Ishikawa (cell line): ENCODE measurements around the gene EXOC3L4.

Source experiments
- CREB1 ChIP-seq: IDR thresholded peaks from 2 replicates; pipeline ENCODE4 v1.6.1; 2012; ENCODE audit warnings: low read depth
- EGR1 ChIP-seq: IDR thresholded peaks from 2 replicates; pipeline ENCODE4 v1.6.1; 2012
- EP300 ChIP-seq: IDR thresholded peaks from 2 replicates; pipeline ENCODE4 v1.6.1; 2012; ENCODE audit warnings: borderline replicate concordance
- RAD21 ChIP-seq: IDR thresholded peaks from 2 replicates; pipeline ENCODE4 v1.6.1; 2012; ENCODE audit warnings: low read depth
- TAF1 ChIP-seq: IDR thresholded peaks from 2 replicates; pipeline ENCODE4 v1.6.1; 2012; ENCODE audit warnings: low read depth, mild to moderate bottlenecking
- TCF12 ChIP-seq: IDR thresholded peaks from 2 replicates; pipeline ENCODE4 v1.6.1; 2012; ENCODE audit warnings: low read depth
- TEAD4 ChIP-seq: IDR thresholded peaks from 2 replicates; pipeline ENCODE4 v1.6.1; 2012
- YY1 ChIP-seq: IDR thresholded peaks from 2 replicates; pipeline ENCODE4 v1.6.1; 2012; ENCODE audit warnings: low read depth
- TF ChIP-seq, protein P1 (sequence below): IDR thresholded peaks from 2 replicates; pipeline ENCODE4 v1.6.1; 2012
- TF ChIP-seq, protein P2 (sequence below): IDR thresholded peaks from 2 replicates; pipeline ENCODE4 v1.6.1; 2012

DNA sequence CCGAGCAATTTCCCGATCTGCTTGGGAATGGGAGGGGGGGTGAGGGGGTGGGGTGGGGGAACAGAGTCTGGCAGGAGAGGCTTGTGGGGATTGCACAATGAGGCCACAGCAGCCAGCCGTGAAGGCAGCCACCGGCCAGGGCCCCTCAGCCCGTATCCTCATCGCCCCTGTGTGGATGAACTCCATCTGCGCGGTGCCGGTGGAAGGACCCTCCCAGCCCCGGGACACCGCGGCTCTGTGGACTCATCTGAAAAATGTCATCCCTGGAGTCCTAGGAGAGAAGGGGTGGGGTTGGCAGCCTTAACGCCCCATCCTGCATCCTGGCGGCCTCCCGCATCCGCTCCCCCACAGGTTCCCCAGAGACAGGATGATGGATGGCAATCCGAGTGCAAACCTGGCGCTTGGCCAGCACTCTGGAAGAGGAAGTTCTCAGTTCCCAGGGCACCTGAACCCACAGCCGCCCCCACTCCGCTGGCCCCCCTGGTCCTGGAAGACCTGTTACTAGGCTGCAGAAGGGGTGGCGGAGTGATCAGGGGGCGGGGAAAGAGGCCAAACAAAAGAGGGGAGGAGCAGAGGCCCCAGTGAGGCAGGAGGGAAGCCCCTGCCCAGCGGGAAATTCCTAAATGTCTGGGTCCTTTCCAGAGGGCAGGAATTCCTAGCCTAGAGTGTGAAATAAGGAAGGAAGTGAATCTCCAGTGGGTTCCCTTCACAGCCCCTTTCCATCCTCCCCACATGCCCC lies 27.5 kb downstream of the EXOC3L4 start:
- TF ChIP-seq EP300 (peak; percentile 91), EGR1 (peak; percentile 87), TEAD4 (peak; percentile 68), RAD21 (peak; percentile 18; the same call in 1 of the 2 replicates), TCF12 (peak; percentile 93), TAF1 (no peak), YY1 (peak; percentile 63), CREB1 (no peak)
- TF ChIP-seq, protein P1, sequence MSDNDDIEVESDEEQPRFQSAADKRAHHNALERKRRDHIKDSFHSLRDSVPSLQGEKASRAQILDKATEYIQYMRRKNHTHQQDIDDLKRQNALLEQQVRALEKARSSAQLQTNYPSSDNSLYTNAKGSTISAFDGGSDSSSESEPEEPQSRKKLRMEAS: no peak; the same call in none of the 2 replicates
- TF ChIP-seq, protein P2, sequence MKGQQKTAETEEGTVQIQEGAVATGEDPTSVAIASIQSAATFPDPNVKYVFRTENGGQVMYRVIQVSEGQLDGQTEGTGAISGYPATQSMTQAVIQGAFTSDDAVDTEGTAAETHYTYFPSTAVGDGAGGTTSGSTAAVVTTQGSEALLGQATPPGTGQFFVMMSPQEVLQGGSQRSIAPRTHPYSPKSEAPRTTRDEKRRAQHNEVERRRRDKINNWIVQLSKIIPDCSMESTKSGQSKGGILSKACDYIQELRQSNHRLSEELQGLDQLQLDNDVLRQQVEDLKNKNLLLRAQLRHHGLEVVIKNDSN: peak; percentile 12; the same call in 1 of the 2 replicates
